Measurements from ENCODE around the gene EXOC1.

- TF ChIP-seq, protein P1, sequence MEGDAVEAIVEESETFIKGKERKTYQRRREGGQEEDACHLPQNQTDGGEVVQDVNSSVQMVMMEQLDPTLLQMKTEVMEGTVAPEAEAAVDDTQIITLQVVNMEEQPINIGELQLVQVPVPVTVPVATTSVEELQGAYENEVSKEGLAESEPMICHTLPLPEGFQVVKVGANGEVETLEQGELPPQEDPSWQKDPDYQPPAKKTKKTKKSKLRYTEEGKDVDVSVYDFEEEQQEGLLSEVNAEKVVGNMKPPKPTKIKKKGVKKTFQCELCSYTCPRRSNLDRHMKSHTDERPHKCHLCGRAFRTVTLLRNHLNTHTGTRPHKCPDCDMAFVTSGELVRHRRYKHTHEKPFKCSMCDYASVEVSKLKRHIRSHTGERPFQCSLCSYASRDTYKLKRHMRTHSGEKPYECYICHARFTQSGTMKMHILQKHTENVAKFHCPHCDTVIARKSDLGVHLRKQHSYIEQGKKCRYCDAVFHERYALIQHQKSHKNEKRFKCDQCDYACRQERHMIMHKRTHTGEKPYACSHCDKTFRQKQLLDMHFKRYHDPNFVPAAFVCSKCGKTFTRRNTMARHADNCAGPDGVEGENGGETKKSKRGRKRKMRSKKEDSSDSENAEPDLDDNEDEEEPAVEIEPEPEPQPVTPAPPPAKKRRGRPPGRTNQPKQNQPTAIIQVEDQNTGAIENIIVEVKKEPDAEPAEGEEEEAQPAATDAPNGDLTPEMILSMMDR (IDR thresholded peaks at IDR 0.05; ENCODE audit: insufficient read depth, low read depth, low read length) = no peak
- TF ChIP-seq EZH2 (IDR thresholded peaks at IDR 0.05; ENCODE audit: insufficient read depth, low read length) = no peak
Measured at GRCh38 chr4:55854129-55854528, 681 bp downstream of the EXOC1 start.
